Measurements from ENCODE around the gene TMEM59.

DNA sequence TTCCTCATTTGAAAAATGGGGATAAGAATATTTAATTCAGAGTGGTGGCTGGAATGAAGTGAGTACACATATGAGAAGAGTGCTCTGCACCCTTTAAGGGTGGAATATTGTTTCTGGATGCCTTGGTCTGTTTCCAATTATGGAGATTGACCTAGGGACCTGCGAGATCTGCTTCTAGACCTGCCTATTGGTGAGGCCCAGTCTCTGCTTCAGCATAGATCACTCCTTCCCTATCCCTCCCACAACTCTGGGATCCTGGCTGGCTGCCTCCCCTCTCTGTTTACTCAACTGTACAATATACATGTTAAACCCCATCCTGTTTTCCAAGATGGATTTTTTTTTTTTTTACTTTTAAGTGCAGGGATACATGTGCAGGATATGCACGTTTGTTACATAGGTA lies 28.6 kb downstream of the TMEM59 start:
- TF ChIP-seq GATA3 (IDR thresholded peaks at IDR 0.05; ENCODE audit: low read depth, low read length) (no peak), GATA2 (IDR thresholded peaks at IDR 0.05; ENCODE audit: low read depth, low read length) (no peak)
